ENCODE results near the gene AAK1.

- TF ChIP-seq POLR2AphosphoS5 (IDR thresholded peaks at IDR 0.05) (no peak), CTCF (IDR thresholded peaks at IDR 0.05) (no peak), POLR2A (IDR thresholded peaks at IDR 0.05) (no peak)
Observed at GRCh38 chr2:69676146-69676545, 32.6 kb upstream of the AAK1 start.

Data from breast epithelium (tissue), 3 donors.